ENCODE measurements around the gene DSCAM.

Gene DSCAM

DNA sequence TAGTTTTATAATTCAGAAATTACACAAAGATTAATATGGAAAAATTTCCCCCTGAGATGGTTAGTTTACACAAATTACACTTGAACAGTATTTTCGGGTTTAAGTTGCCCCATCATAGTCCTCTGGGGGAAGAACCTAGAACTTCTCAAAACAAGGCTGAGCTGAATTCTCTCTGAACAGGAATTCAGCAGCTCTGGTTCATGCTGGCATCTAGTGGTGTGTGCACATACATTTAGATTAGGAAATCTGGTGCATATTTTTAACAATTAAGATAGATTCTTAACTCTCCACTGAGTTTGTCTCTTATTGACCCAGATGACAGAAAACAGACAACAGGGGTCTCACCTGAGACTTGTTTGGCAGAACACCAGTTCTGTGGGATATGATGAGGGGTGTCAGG is 410.7 kb downstream of the DSCAM start:
- H3K4me3 ChIP-seq (ENCODE audit: low read depth, low read length): no peak overlapping the region
- TF ChIP-seq, protein P1, sequence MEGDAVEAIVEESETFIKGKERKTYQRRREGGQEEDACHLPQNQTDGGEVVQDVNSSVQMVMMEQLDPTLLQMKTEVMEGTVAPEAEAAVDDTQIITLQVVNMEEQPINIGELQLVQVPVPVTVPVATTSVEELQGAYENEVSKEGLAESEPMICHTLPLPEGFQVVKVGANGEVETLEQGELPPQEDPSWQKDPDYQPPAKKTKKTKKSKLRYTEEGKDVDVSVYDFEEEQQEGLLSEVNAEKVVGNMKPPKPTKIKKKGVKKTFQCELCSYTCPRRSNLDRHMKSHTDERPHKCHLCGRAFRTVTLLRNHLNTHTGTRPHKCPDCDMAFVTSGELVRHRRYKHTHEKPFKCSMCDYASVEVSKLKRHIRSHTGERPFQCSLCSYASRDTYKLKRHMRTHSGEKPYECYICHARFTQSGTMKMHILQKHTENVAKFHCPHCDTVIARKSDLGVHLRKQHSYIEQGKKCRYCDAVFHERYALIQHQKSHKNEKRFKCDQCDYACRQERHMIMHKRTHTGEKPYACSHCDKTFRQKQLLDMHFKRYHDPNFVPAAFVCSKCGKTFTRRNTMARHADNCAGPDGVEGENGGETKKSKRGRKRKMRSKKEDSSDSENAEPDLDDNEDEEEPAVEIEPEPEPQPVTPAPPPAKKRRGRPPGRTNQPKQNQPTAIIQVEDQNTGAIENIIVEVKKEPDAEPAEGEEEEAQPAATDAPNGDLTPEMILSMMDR (IDR thresholded peaks at IDR 0.05; ENCODE audit: low read depth, low read length): no peak

DNA sequence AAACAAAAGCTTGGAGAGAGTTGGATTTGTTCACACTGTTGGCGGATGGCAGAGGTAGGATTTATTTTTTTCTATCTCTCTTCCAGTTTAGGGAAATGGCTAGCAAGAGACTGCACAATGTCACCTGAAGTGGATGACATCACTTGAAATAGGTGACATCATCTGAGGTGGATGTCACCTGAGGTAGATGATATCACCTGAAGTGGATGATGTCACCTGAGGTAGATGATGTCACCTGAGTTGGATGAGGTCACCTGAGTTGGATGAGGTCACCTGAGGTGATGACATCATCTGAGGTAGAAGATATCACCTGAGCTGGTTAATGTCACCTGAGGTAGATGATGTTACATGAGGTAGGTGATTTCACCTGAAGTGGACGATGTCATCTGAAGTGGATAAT is 413.4 kb downstream of the DSCAM start:
- TF ChIP-seq, protein P1 (IDR thresholded peaks at IDR 0.05; ENCODE audit: low read depth, low read length): no peak
- no peak overlapping the region for H3K4me3 ChIP-seq (ENCODE audit: low read depth, low read length)

DNA sequence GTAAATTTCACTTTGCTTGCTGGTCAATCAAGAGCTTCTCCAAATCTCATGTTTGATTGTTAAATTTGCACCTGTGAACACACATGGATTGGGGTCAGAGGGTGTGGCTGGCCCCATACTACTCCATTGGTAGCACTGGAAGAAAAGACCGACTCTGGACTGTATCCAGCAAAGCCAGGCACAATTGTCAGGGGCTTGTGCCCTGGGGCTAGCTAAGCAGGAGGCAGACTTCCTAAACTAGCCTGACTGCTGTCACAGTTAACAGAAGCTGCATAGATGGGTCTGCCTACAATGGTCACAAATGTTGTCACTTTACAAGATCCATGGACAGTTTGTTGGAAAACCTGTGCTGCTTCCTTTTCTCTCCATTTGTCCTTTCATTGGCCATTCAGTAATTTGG is 421.0 kb downstream of the DSCAM start:
- no peak overlapping the region for H3K4me3 ChIP-seq (ENCODE audit: low read depth, low read length)
- TF ChIP-seq, protein P1 (IDR thresholded peaks at IDR 0.05; ENCODE audit: low read depth, low read length): no peak

DNA sequence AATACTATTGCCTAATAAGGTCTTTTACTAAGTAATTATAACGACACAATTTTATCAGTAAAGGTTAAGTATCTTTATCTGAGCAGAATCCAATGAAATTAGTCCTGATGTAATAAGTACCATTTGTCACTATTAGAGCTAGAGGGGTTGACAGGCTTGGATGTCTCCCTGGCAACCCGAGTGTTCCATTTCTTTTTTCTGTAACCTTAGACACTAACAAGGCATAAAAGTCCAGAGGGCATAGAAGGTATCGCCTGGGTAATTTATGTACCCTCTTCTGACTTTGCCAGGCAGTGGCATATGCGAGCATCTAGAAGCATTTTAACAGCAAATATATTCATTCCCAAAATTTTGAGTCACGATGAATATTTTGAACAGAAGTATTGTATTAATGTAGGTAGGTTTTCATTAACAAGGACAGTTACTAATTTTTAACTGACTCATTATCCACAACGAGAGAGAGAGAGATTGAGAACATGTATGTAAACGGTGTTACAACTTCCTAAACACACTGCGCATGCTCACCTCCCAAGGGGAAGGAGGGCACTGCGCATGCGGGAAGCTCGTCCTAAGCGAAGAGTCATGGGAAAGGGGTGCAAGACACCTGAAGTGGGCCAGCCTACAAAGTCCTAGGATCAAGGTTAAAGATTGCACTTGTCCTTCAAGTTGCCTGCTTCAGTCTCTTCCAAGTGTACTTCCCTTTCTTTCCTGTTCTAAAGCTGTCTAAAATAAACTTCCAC is 423.9 kb downstream of the DSCAM start:
- TF ChIP-seq, protein P1 (IDR thresholded peaks at IDR 0.05; ENCODE audit: low read depth, low read length): no peak

DNA sequence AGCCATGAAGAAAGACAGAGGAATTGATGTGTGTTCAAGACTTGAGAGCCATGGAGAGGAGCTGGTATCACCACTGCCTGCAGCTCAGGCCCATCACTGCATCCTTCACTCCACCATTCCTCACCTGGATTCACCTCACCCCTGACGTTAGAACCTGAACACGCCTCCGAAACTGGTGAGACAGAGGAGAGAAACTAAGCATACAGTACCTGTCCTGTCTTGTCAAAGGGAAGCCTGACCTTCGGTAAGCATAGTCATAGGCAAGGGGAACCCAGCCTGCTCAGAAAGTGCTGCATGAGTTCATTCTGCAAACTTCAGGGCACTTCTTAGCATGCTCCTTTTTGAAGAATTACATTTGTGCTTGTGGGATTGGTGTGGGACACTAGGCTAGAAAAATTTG is 425.8 kb downstream of the DSCAM start:
- H3K4me3 ChIP-seq (ENCODE audit: low read depth, low read length): no peak overlapping the region
- TF ChIP-seq, protein P1 (IDR thresholded peaks at IDR 0.05; ENCODE audit: low read depth, low read length): no peak

More for the DNA sequence above, 423.9 kb downstream of the DSCAM start:
- no peak overlapping the region for H3K4me3 ChIP-seq (ENCODE audit: low read depth, low read length)

DNA sequence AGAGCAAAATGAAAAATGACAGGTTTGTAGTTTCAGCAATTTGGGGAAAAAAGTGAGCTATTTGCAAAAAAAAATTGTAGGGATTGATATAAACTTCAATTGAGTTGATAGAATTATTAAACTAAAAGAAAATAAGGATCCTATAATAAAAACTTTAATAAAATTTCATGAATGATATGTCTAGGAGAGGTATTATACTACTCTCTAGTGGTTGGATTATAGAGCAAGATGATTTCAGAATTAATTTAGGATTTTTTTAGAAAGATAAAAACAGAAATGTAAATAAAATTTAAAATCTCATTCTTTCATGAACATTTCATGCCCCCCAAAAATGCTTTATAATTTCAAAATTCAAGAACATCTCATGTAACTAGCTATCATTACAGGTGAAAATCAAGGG is 430.4 kb downstream of the DSCAM start:
- TF ChIP-seq, protein P1 (IDR thresholded peaks at IDR 0.05; ENCODE audit: low read depth, low read length): no peak
- H3K4me3 ChIP-seq (ENCODE audit: low read depth, low read length): no peak overlapping the region

DNA sequence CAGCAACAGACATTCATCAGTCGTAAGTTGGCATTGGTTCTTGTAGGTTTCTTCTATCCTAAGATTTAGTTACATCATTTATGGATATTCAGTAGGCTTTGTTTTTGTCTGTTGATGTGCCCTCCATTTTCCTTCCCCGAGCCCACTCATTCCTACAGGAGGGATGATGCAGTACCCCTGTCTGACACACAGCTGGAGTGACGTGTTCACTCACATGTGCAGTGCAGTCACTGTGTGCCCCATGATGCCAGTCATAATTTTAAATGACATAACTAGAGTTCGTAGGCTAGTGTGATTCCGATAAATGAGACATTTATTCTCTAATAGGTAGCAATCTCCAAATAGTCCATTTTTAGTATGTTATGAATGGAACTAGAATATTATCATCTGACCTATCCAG is 438.4 kb downstream of the DSCAM start:
- no peak overlapping the region for H3K4me3 ChIP-seq (ENCODE audit: low read depth, low read length)
- TF ChIP-seq, protein P1 (IDR thresholded peaks at IDR 0.05; ENCODE audit: low read depth, low read length): no peak

All from WI38 (cell line).